Activated T-cell treated with anti-CD3 and anti-CD28 coated beads for 1 hour (primary cell): ENCODE data around the gene DHRS7C.

Source experiments
- DNase-seq: peaks from one replicate; pipeline ENCODE4 v3.0.0-alpha.2; 2020; ENCODE audit warnings: low read depth

Gene DHRS7C, protein sequence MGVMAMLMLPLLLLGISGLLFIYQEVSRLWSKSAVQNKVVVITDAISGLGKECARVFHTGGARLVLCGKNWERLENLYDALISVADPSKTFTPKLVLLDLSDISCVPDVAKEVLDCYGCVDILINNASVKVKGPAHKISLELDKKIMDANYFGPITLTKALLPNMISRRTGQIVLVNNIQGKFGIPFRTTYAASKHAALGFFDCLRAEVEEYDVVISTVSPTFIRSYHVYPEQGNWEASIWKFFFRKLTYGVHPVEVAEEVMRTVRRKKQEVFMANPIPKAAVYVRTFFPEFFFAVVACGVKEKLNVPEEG

GRCh38 chr17:9790889-9791876 is at the start of gene DHRS7C:
Gene DHRS7C (minus strand): TSS chr17:9791592. CDS start chr17:9791284, 308 bp downstream.
- no peak for DNase-seq

GRCh38 chr17:9839433-9839832 is 48.0 kb upstream of the DHRS7C start:
- DNase-seq, result no peak

GRCh38 chr17:9837551-9838471 is 46.4 kb upstream of the DHRS7C start:
- DNase-seq, result no peak

DNA sequence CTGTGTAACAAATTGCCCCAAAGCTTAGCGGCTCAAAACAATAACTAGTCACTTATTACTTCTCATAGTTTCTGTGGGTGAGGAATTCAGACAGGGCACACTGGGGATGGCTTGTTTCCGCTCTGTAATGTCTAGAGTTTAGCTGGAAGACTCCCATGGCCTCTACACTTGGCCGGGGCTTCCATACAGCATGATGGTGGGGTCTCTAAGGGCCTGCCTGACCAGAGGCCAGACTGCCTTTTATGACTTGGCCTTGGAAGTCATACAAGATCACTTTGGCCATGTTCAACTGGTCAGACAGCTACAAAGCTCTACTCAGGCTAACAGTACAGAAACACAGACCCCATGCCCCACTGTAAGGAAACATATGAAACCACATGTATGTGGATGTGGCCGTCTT is 42.5 kb upstream of the DHRS7C start:
- DNase-seq, result no peak

- no peak for DNase-seq
Observed at GRCh38 chr17:9830711-9831110, 39.3 kb upstream of the DHRS7C start.

DNA sequence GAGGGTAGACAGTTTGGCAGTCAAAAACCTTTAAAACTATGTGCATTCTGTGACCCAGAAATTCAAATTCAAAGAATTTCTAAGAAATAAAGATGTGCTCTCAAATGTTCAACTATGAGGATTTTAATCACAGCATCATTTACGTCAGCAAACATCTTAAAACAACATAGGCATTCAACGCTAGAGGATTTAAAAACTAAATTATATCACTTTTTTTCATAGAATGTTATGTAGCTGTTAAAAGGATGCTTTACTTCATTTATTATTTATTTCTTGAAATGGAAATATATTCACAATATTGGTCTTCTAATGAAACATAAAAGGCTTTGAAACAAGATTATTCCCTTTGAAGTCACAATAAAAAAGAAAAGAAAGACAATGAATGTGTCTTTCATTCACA is 38.0 kb upstream of the DHRS7C start:
- DNase-seq, result no peak

DNA sequence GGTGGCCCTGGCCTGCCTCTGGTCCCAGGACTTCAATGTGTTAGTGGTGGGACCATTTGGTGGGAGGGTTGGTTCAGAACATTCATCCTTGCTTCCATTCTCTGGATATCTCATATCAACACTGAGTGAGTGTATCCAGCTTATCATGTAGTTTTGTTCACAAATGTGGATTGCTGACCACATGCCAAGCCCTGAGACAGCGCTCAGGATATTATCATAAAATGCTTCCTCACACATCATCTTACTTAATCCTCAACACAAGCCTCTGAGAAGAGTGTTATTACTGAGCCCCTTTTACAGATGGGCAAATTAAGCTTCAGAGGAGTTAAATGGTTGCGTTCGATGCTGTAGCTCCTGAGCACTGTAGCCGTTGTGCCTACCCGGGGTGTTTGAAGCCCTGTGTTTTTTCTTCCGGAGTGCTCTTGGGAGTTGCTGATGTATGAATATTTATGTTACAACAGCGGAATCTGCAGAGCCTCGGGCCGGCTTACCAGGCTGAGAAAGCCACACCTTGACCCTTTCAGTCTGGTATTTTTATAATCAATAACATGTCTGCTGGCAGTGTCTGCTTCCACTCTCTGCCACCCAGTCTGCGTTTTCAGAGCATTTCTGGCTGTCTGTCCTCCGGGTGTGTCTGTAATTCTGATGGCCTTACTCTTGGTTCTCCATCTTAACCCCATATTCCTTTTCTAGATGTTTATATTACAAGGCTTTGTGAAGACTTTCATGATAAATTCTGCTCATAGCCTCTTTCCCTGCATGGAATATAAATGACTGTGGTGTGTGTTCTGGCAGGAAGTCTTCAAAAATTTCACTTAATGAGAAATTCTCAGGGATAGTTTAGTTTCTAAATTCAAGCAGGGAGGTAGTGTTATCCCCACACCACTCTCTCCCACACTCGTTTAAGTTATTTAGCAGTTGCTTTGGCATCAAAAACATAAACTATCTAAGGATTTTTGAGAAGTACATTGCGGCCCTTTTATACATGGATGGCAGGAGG is 37.2 kb upstream of the DHRS7C start:
- DNase-seq, result no peak

GRCh38 chr17:9825641-9826150 is 34.3 kb upstream of the DHRS7C start, which contains the start of gene GLP2R:
Gene GLP2R (plus strand): TSS chr17:9825924. CDS start chr17:9826064, 140 bp downstream.
- DNase-seq, result no peak

DNA sequence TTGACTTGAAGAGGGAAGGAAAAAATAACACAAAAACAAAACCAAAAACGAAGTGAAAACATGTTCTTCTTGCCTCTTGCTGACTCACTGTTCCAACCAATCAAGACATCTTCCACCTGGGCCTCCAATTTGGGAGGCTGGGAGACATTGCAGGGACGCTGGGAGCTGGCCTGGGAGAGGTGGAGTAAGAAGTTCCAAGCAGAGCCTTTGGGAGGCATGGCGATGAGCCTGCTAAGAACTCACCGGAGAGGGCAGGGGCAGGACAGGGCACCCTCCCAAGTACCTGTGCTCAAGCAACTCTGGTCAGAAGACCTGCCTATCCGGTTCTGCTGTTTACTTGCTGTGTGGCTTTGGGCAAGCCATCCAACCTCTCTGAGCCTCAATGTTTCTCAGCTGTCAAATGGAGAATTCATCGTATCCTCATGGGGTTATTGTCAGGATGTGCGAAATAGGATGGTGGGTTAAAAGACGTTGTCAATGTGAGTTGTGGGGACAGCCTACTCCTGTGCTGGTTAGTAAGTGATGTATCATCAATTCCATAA is 33.5 kb upstream of the DHRS7C start:
- DNase-seq, result no peak

DNA sequence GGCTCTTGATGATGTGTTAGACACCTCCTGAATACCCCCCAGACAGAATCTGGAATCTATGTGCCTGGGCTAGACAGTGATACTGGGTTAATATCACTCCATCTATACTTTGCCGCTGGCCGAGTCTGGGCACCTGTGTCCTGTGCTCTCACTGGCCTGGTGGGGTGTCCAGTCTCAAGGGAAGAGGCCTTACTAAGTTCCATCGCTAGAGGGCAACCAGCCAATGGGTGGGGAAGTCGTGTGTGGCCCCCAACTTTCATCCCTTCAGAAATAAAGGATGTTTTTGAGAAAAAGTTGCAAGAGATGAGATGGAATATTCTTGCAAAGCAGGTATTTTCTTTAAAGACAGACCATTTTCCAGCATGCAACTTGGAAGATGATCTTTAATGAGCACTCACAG is 32.7 kb upstream of the DHRS7C start:
- DNase-seq, result no peak

GRCh38 chr17:9821921-9822320 is 30.5 kb upstream of the DHRS7C start, which contains the start of gene GSG1L2:
Gene GSG1L2 (minus strand): TSS chr17:9822079. CDS start chr17:9822071, 8 bp downstream.
- DNase-seq, result no peak

DNA sequence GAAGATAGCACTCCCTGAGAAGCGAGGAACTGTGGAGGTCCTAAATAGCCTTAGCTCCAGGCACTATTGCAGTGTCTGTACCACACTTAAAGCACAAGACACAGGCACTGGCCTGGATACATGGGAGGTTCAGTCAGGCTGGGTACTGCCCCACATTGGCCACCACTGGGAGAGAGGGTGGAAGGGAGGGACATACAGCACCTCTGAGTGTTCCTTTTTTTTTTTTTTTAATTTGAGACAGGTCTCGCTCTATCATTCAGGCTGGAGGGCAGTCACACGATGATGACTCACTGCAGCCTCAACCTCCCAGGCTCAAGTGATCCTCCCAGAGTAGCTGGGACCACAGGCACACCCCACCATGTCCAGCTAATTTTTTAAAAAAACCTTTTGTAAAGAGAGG is 29.1 kb upstream of the DHRS7C start:
- no peak for DNase-seq

DNA sequence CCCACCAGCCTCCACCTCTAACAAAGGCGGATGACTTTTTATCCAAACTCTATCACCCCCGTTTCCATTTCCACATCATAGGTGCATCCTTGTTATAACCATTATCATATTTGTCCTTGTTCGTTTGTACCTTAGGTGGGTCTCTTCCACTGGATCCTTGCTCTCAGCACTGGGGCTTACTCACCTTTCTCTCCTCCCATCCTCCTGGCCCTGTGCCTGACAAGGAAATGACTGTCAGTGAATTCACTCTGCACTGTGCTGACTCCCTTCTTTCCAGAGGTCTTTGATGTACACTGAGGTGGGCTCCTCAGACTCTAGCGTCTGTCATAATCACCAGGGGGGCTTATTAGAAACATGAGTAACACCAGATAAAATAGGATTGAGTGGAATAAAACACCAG is 27.4 kb upstream of the DHRS7C start:
- no peak for DNase-seq

GRCh38 chr17:9817086-9817485 is 25.7 kb upstream of the DHRS7C start:
- no peak for DNase-seq

DNA sequence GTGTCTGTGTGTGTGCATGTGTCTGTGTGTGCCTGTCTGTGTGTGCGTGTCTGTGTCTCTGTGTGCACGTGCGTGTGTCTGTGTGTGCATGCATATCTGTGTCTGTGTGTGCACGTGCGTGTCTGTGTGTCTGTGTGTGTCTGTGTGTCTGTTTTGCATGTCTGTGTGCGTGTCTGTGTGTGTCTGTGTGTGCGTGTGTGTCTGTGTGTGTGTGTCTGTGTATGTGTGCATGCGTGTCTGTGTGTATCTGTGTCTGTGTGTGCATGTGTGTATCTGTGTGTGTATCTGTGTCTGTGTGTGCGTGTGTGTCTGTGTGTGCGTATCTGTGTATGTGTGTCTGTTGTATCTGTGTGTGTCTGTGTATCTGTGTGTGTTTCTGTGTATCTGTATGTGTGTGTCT is 25.1 kb upstream of the DHRS7C start:
- no peak for DNase-seq

DNA sequence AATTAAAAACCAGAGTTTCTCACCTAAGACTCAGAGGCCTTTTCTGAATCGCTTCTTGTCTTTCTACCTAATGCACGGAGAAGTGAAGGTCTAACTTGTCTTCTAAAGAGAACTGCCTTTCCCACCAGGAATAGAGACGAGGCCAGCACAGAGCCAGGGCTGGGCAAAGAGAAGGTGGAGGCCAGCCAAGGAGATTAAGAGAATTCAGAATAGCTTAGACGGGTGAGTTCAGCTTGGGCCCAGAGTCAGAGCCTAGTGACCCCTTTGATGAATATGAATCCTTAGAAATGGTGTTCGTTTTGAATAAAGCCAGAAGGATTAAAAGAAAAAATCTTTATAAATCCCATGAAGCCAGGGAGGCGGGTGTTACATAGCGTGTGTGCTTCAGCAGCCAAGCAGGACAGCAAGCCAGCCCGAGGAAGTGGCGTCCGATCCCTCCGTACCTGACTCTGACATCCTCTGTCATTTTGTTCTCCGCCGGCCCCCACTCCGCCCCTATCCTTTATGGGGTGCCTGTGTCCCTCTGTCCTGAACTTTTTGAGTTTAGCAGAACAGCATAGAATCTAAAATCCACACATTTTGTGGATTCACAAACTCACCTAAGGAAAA is 23.0 kb upstream of the DHRS7C start:
- DNase-seq, result no peak

- DNase-seq, result no peak
Observed at GRCh38 chr17:9813166-9813565, 21.8 kb upstream of the DHRS7C start.

DNA sequence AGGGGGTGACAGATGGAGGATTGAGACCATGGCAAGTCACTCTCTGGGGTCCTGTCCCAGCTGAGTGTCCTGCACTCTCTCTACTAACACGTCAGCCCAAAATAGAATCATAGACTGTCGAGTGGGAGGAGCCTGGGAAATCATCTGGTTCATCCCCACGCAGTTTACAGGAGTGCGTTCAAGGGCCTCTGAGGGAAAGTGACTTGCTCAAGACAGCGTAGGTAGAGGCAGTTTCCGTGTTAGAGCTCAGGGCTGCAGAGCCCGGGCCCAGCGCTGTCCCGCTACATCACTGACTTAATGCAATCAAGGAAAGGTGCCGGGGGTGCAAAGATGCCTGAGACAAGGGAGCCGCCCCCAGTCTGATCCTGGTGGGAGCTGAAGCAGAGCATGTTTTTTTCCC is 20.1 kb upstream of the DHRS7C start:
- DNase-seq, result no peak

DNA sequence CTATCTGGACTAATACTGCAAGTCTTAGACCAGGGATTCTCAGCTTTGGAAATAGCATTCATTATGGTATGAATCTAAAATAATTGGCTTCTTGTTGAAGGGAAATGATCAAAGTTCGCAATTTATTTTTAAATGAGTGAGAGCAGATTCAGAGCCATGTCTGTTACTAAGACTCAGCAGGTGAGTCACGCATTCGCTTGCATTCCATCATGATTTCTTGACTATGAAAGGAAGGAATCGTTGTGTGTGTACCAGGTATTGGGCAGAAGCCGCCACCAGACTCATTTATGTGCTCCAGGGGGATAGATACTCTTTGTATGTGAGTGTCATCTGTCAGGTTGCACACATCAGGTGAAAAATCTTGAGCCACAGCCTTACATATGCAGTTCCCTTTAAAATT is 19.7 kb upstream of the DHRS7C start:
- DNase-seq, result no peak
